ENCODE data around the gene GNAZ.

- TF ChIP-seq POLR2A (IDR thresholded peaks at IDR 0.05) = no peak
- TF ChIP-seq, protein P1, sequence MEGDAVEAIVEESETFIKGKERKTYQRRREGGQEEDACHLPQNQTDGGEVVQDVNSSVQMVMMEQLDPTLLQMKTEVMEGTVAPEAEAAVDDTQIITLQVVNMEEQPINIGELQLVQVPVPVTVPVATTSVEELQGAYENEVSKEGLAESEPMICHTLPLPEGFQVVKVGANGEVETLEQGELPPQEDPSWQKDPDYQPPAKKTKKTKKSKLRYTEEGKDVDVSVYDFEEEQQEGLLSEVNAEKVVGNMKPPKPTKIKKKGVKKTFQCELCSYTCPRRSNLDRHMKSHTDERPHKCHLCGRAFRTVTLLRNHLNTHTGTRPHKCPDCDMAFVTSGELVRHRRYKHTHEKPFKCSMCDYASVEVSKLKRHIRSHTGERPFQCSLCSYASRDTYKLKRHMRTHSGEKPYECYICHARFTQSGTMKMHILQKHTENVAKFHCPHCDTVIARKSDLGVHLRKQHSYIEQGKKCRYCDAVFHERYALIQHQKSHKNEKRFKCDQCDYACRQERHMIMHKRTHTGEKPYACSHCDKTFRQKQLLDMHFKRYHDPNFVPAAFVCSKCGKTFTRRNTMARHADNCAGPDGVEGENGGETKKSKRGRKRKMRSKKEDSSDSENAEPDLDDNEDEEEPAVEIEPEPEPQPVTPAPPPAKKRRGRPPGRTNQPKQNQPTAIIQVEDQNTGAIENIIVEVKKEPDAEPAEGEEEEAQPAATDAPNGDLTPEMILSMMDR (IDR thresholded peaks at IDR 0.05) = no peak
Measured at GRCh38 chr22:23036684-23037428, 33.5 kb upstream of the GNAZ start.

Data from esophagus squamous epithelium (tissue), 4 donors.